GM18505 (cell line): ENCODE data around the gene HCN4.

Experiments
- ATAC-seq: cut with Tn5 transposase; IDR thresholded peaks from one replicate; pipeline ENCODE4 v1.9.1; 2021; ENCODE audit not compliant: unreplicated experiment
- POLR2A ChIP-seq: IDR thresholded peaks from 4 replicates; pipeline ENCODE4 v1.6.1; 2011; ENCODE audit warnings: borderline replicate concordance; ENCODE audit not compliant: insufficient read depth, insufficient read length; ENCODE audit errors: extremely low read depth

The HCN4 gene

GRCh38 chr15:73388256-73388781, 19.6 kb upstream of the HCN4 start:
- TF ChIP-seq POLR2A = no peak
- no peak for ATAC-seq

GRCh38 chr15:73387507-73388255, 18.9 kb upstream of the HCN4 start:
- no peak for TF ChIP-seq POLR2A
- ATAC-seq = no peak

- no peak for ATAC-seq
- TF ChIP-seq POLR2A = no peak
Observed at GRCh38 chr15:73386886-73387506, 18.2 kb upstream of the HCN4 start.

- no peak for TF ChIP-seq POLR2A
- ATAC-seq = no peak
Observed at GRCh38 chr15:73386238-73386637, 17.5 kb upstream of the HCN4 start.

- no peak for ATAC-seq
- TF ChIP-seq POLR2A = no peak
Observed at GRCh38 chr15:73385205-73385604, 16.4 kb upstream of the HCN4 start.

- no peak for ATAC-seq
- TF ChIP-seq POLR2A = no peak
Observed at GRCh38 chr15:73383310-73384189, 14.8 kb upstream of the HCN4 start.

- no peak for TF ChIP-seq POLR2A
Observed at GRCh38 chr15:73382115-73382514, 13.4 kb upstream of the HCN4 start.

GRCh38 chr15:73380661-73381060, 11.9 kb upstream of the HCN4 start:
- no peak for ATAC-seq
- no peak for TF ChIP-seq POLR2A

More at GRCh38 chr15:73382115-73382514, 13.4 kb upstream of the HCN4 start:
- no peak for ATAC-seq

- ATAC-seq = no peak
- no peak for TF ChIP-seq POLR2A
Observed at GRCh38 chr15:73378089-73378488, 9.3 kb upstream of the HCN4 start.

- no peak for ATAC-seq
- TF ChIP-seq POLR2A = no peak
Observed at GRCh38 chr15:73375755-73376305, 7.1 kb upstream of the HCN4 start.

GRCh38 chr15:73375012-73375411, 6.3 kb upstream of the HCN4 start:
- ATAC-seq = no peak
- no peak for TF ChIP-seq POLR2A

- TF ChIP-seq POLR2A = no peak
- no peak for ATAC-seq
Observed at GRCh38 chr15:73374604-73375003, 5.8 kb upstream of the HCN4 start.

- no peak for TF ChIP-seq POLR2A
- no peak for ATAC-seq
Observed at GRCh38 chr15:73373221-73373620, 4.5 kb upstream of the HCN4 start.
